OCI-LY1 (cell line): Measurements from ENCODE around the gene UGT2B7.

ENCODE experiments used
- H2AFZ ChIP-seq: fragments of 200-600 bp; sonication (generic), shearing (Covaris generic); 2 replicates; pipeline ENCODE4 v1.6.0; 2014; ENCODE audit warnings: antibody characterized with exemption, mild to moderate bottlenecking, low read length
- H3F3A ChIP-seq: fragments of 200-600 bp; sonication (generic), shearing (Covaris generic); 2 replicates; pipeline ENCODE4 v1.6.0; 2014; ENCODE audit warnings: mild to moderate bottlenecking, antibody characterized with exemption, low read length, moderate library complexity; ENCODE audit not compliant: insufficient read depth
- H3K27ac ChIP-seq: fragments of 200-600 bp; sonication (generic); 2 replicates; pipeline ENCODE4 v1.5.1; 2014; ENCODE audit warnings: low read length, mixed run types, mild to moderate bottlenecking, low read depth; ENCODE audit not compliant: poor library complexity, severe bottlenecking
- H3K27me3 ChIP-seq: fragments of 200-600 bp; sonication (generic); 2 replicates; pipeline ENCODE4 v1.6.0; 2014; ENCODE audit warnings: antibody characterized with exemption, mild to moderate bottlenecking, low read length, moderate library complexity; ENCODE audit not compliant: insufficient read depth
- H3K36me3 ChIP-seq: fragments of 200-600 bp; sonication (generic); 2 replicates; pipeline ENCODE4 v1.6.1; 2014; ENCODE audit warnings: mild to moderate bottlenecking, antibody characterized with exemption, low read length, moderate library complexity, mixed read lengths; ENCODE audit not compliant: insufficient read depth
- H3K4me1 ChIP-seq: fragments of 200-600 bp; sonication (generic); 2 replicates; pipeline ENCODE4 v1.5.1; 2014; ENCODE audit warnings: mild to moderate bottlenecking, low read length, moderate library complexity; ENCODE audit not compliant: insufficient read depth, severe bottlenecking
- H3K4me2 ChIP-seq: fragments of 200-600 bp; sonication (generic), shearing (Covaris generic); 2 replicates; pipeline ENCODE4 v1.6.1; 2014; ENCODE audit warnings: low read length
- H3K4me3 ChIP-seq: fragments of 200-600 bp; sonication (generic); 2 replicates; pipeline ENCODE4 v1.5.1; 2014; ENCODE audit warnings: low read length, low read depth, mild to moderate bottlenecking, mixed read lengths; ENCODE audit not compliant: poor library complexity, severe bottlenecking
- H3K79me2 ChIP-seq: fragments of 200-600 bp; shearing (Covaris generic); 2 replicates; pipeline ENCODE4 v1.6.1; 2016; ENCODE audit warnings: mixed run types, low read length, mixed read lengths; ENCODE audit not compliant: insufficient read depth
- H3K9ac ChIP-seq: fragments of 200-600 bp; sonication (generic), shearing (Covaris generic); 2 replicates; pipeline ENCODE4 v1.6.1; 2014; ENCODE audit warnings: mild to moderate bottlenecking, low read length, mixed read lengths
- H3K9me2 ChIP-seq: fragments of 200-600 bp; sonication (generic), shearing (Covaris generic); 2 replicates; pipeline ENCODE4 v1.6.1; 2014; ENCODE audit warnings: low read depth, mild to moderate bottlenecking, low read length, mixed read lengths
- H3K9me3 ChIP-seq: fragments of 200-600 bp; shearing (Covaris generic); 2 replicates; pipeline ENCODE4 v1.6.1; 2014; ENCODE audit warnings: low read length, mixed read lengths
- H4K20me1 ChIP-seq: fragments of 200-600 bp; sonication (generic), shearing (Covaris generic); 2 replicates; pipeline ENCODE4 v1.6.0; 2016; ENCODE audit warnings: mild to moderate bottlenecking, low read length; ENCODE audit not compliant: insufficient read depth
- CTCF ChIP-seq: fragments of 200-600 bp; sonication (generic), shearing (Covaris generic); IDR thresholded peaks from 2 replicates; pipeline ENCODE4 v1.5.1; 2017; ENCODE audit warnings: mild to moderate bottlenecking, antibody characterized with exemption, low read length, moderate library complexity, mixed read lengths
- EZH2 ChIP-seq: fragments of 200-600 bp; sonication (generic), shearing (Covaris generic); IDR thresholded peaks from 2 replicates; pipeline ENCODE4 v1.8.0; 2017; ENCODE audit warnings: borderline replicate concordance, mixed run types, mild to moderate bottlenecking, antibody characterized with exemption, low read length, moderate library complexity, mixed read lengths

The UGT2B7 gene

GRCh38 chr4:69070590-69070989, 25.7 kb upstream of the UGT2B7 start:
- H3K9me2 ChIP-seq, result no peaks in the 10 kb centered on the region
- no peak overlapping the region for H3K4me2 ChIP-seq
- no peak overlapping the region for H2AFZ ChIP-seq
- H3K4me1 ChIP-seq, result no peaks in the 10 kb centered on the region
- H3K4me3 ChIP-seq, result no peak overlapping the region
- H3K79me2 ChIP-seq, result no peaks in the 10 kb centered on the region
- TF ChIP-seq EZH2 (no peak), CTCF (no peak)
- no peaks in the 10 kb centered on the region for H3K36me3 ChIP-seq
- H3K9me3 ChIP-seq, result no peaks in the 10 kb centered on the region
- H4K20me1 ChIP-seq, result no peaks in the 10 kb centered on the region
- H3K27me3 ChIP-seq, result no peaks in the 10 kb centered on the region
- no peak overlapping the region for H3K27ac ChIP-seq
- no peak overlapping the region for H3K9ac ChIP-seq
- H3F3A ChIP-seq, result no peaks in the 10 kb centered on the region

DNA sequence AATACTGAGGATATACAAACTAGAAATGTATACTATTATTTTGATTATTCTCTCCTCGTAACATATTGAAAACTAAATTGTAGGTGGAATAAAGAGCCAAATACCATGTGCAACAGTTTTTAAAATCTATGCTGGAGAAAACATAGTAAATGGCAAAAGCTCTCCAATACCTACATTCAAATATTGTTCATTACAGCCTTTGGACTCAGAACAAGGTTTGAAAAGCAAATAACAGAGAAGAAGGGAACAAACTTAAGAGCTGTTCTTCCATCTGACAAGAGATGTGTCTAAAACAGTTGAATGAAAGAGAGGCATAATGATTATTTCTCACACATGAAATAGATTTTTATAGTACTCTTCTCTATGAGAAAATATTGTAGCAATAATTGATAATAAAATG, 25.0 kb upstream of the UGT2B7 start:
- H3K4me3 ChIP-seq, result no peak overlapping the region
- no peaks in the 10 kb centered on the region for H3K36me3 ChIP-seq
- no peaks in the 10 kb centered on the region for H3K4me1 ChIP-seq
- H3K79me2 ChIP-seq, result no peaks in the 10 kb centered on the region
- no peaks in the 10 kb centered on the region for H3K27me3 ChIP-seq
- H4K20me1 ChIP-seq, result no peaks in the 10 kb centered on the region
- no peaks in the 10 kb centered on the region for H3F3A ChIP-seq
- H3K4me2 ChIP-seq, result no peak overlapping the region
- H2AFZ ChIP-seq, result no peak overlapping the region
- no peak overlapping the region for H3K27ac ChIP-seq
- TF ChIP-seq EZH2 (no peak), CTCF (no peak)
- no peaks in the 10 kb centered on the region for H3K9me3 ChIP-seq
- no peak overlapping the region for H3K9ac ChIP-seq
- H3K9me2 ChIP-seq, result no peaks in the 10 kb centered on the region

- H3K4me2 ChIP-seq, result no peak overlapping the region
- H3K27ac ChIP-seq, result no peak overlapping the region
- H3K9me2 ChIP-seq, result no peaks in the 10 kb centered on the region
- no peaks in the 10 kb centered on the region for H3K36me3 ChIP-seq
- TF ChIP-seq CTCF (no peak), EZH2 (no peak)
- no peak overlapping the region for H3K4me3 ChIP-seq
- H3F3A ChIP-seq, result no peaks in the 10 kb centered on the region
- H3K9me3 ChIP-seq, result no peaks in the 10 kb centered on the region
- no peak overlapping the region for H3K9ac ChIP-seq
- no peaks in the 10 kb centered on the region for H3K4me1 ChIP-seq
- no peaks in the 10 kb centered on the region for H4K20me1 ChIP-seq
- no peaks in the 10 kb centered on the region for H3K79me2 ChIP-seq
- no peak overlapping the region for H2AFZ ChIP-seq
- H3K27me3 ChIP-seq, result no peaks in the 10 kb centered on the region
These were observed 22.9 kb upstream of the UGT2B7 start for GRCh38 chr4:69073375-69073774.
